Pancreas (tissue), 10 donors: ENCODE results near the gene TLE7. TPM values are rescaled to one million over a fixed set of nuclear protein-coding genes. Genes with fewer than 3 reads are reported as not detected.

Experiments
- ATAC-seq, 4 donors: fragments of 200-7000 bp; cut with Tn5 transposase; one replicate each; pipeline versions ENCODE4 v1.8.0 to v1.9.1; 2020; ENCODE audit warnings: mild to moderate bottlenecking in 4 of 4, moderate library complexity in 4 of 4
- DNase-seq, 6 donors: peaks; one replicate each; pipeline ENCODE4 v3.0.0-alpha.2; 2020
- FAIRE-seq: peaks from 2 replicates; lab custom pipeline; 2012; peaks lifted over from hg19 to GRCh38; lab: Jason Lieb, UNC
- H3K27ac ChIP-seq, 4 donors: fragments of 200-600 bp; sonication (generic); 1 replicate in 3 of 4; 2 replicates in 1 of 4; pipeline versions ENCODE4 v1.5.0 to v1.8.0; 2020
- H3K27me3 ChIP-seq, 4 donors: fragments of 200-600 bp; one replicate each; pipeline ENCODE4 v1.8.0; 2021
- H3K36me3 ChIP-seq, 3 donors: fragments of 200-600 bp; sonication (generic) in 1 of 3; one replicate each; pipeline versions ENCODE4 v1.5.0 to v1.8.0; 2020 to 2021
- H3K4me1 ChIP-seq, 3 donors: fragments of 200-600 bp; one replicate each; pipeline ENCODE4 v1.8.0; 2021
- H3K4me3 ChIP-seq, 4 donors: fragments of 200-600 bp; sonication (generic) in 2 of 4; one replicate each; pipeline versions ENCODE4 v1.5.0 to v1.8.0; 2020 to 2021
- H3K9me3 ChIP-seq, 4 donors: fragments of 200-600 bp; one replicate each; pipeline ENCODE4 v1.8.0; 2021
- CTCF ChIP-seq, 4 donors: fragments of 200-600 bp; sonication (generic) in 3 of 4; IDR thresholded peaks; one replicate each; pipeline versions ENCODE4 v1.5.0 to v1.8.0; 2021; ENCODE audit warnings: antibody characterized with exemption in 4 of 4
- WGBS, 2 donors: extraction: QIAGEN DNeasy Blood & Tissue Kit; methylation state at CpG; one replicate each; pipeline ENCODE4 v1.1.7; 2013; 5-methylcytosine and 5-hydroxymethylcytosine counted together
- intact Hi-C, 3 donors: fragments of 100-400 bp; cut with DNase I; formaldehyde crosslinking; loops; one replicate each; pipeline versions ENCODE4 v1.11.1 to v1.14.2; 2022
- polyA plus RNA-seq, 2 donors: library from polyadenylated mRNA; stranded (reverse); fragments of 200-250 nt; gene quantifications; one replicate each; pipeline ENCODE4 v1.2.3, GENCODE V29; 2013
- total RNA-seq, 6 donors: library from RNA; stranded (reverse); fragmentation: NEBNext Ultra II Directional in 4 of 6; extraction: Animal tissue kit (Norgen Biotek cat#: 25700) in 4 of 6; gene quantifications; one replicate each; pipeline versions ENCODE4 v1.2.1 to v1.2.4, GENCODE V29; 2021 to 2023
- donor health status: healthy with polysubstance abuse.
- donor health status: DM: no; HTN: no; CAD: no; lungs with moderate emphysema.
- donor health status: DM: no; HTN: no; CAD: no.
- donor health status: control.
- donor health status: control.
- donor health status: Bipolar disorder and iron deficiency.
- donor health status: DM: yes; HTN: yes; CAD: no.
- donor health status: DM: no; HTN: no; CAD: no.
- donor health status: DM: no; HTN: no; CAD: no.
- donor health status: DM: yes; HTN: yes; CAD: no.

The TLE7 gene
- total and polyA plus RNA-seq, 8 donors = not detected

GRCh38 chr16:71448274-71448866, 6.5 kb upstream of the TLE7 start:
- H3K4me1 ChIP-seq = no peaks in the 10 kb centered on the region
- FAIRE-seq (no peak), DNase-seq (no peak), ATAC-seq (no peak)
- H3K36me3 ChIP-seq = peaks cover 4 to 52% (median 31%) of the 10 kb centered on the region in 3 donors
- H3K27ac ChIP-seq = no peak overlapping the region
- no peak overlapping the region for H3K4me3 ChIP-seq
- no peaks in the 10 kb centered on the region for H3K27me3 ChIP-seq
- intact Hi-C loops = no loop called here
- peaks cover 0 to 20% (median 9%) of the 10 kb centered on the region in 4 donors for H3K9me3 ChIP-seq
- TF ChIP-seq CTCF (IDR thresholded peaks at IDR 0.05) = no peak
- 98 to 99% methylated on average over 7 of the region's 7 CpGs for WGBS, 2 donors

GRCh38 chr16:71443714-71444113, 1.9 kb upstream of the TLE7 start:
- 89% methylated on average over 6 of the region's 6 CpGs for WGBS, 2 donors
- intact Hi-C loops = no loop called here
- no peak for FAIRE-seq

GRCh38 chr16:71441348-71442050, 355 bp downstream of the TLE7 start:
- FAIRE-seq (no peak), DNase-seq (peak in 2 of 6 donors; percentile 31 to 66), ATAC-seq (peak in 2 of 4 donors; percentile 28 to 56)
- H3K27ac ChIP-seq = no peak overlapping the region
- intact Hi-C loops = no loop called here
- peak in 2 of 4 donors; percentile 7 to 27 for TF ChIP-seq CTCF (IDR thresholded peaks at IDR 0.05)
- H3K4me1 ChIP-seq = no peaks in the 10 kb centered on the region
- 25 to 27% methylated on average over 67 to 71 of the region's 71 CpGs for WGBS, 2 donors
- H3K36me3 ChIP-seq = no peaks in the 10 kb centered on the region
- H3K27me3 ChIP-seq = no peaks in the 10 kb centered on the region
- no peak overlapping the region for H3K4me3 ChIP-seq
- H3K9me3 ChIP-seq = no peaks in the 10 kb centered on the region

More at GRCh38 chr16:71443714-71444113, 1.9 kb upstream of the TLE7 start:
- ATAC-seq (no peak), DNase-seq (no peak)
- no peak overlapping the region for H3K4me3 ChIP-seq
- no peaks in the 10 kb centered on the region for H3K4me1 ChIP-seq
- H3K36me3 ChIP-seq = peaks cover under 1 to 6% (median 4%) of the 10 kb centered on the region in 3 donors
- no peak overlapping the region for H3K27ac ChIP-seq
- TF ChIP-seq CTCF (IDR thresholded peaks at IDR 0.05) = no peak
- peaks cover 0 to 10% (median 4%) of the 10 kb centered on the region in 4 donors for H3K9me3 ChIP-seq
- no peaks in the 10 kb centered on the region for H3K27me3 ChIP-seq

GRCh38 chr16:71440669-71441347, 1.0 kb downstream of the TLE7 start:
- Histone ChIP-seq H3K27ac (no peak overlapping the region), H3K9me3 (no peaks in the 10 kb centered on the region), H3K4me3 (no peak overlapping the region), H3K4me1 (no peaks in the 10 kb centered on the region), H3K27me3 (no peaks in the 10 kb centered on the region), H3K36me3 (no peaks in the 10 kb centered on the region)
- no peak for DNase-seq
- no peak for ATAC-seq
- no peak for TF ChIP-seq CTCF (IDR thresholded peaks at IDR 0.05)
- WGBS, 2 donors = 59 to 60% methylated on average over 25 of the region's 25 CpGs
- intact Hi-C loops = no loop called here
- FAIRE-seq = no peak
